NCI-H187 treated with DMSO at 0.1 percent for 48 hours (cell line): Measurements from ENCODE around the gene TMEM72.

Experiments used
- DNase-seq: peaks from one replicate; lab custom pipeline; 2025; lab: John Stamatoyannopoulos, UW

TMEM72 gene

GRCh38 chr10:44968091-44968490, 57.0 kb downstream of the TMEM72 start:
- DNase-seq: no peak

DNA sequence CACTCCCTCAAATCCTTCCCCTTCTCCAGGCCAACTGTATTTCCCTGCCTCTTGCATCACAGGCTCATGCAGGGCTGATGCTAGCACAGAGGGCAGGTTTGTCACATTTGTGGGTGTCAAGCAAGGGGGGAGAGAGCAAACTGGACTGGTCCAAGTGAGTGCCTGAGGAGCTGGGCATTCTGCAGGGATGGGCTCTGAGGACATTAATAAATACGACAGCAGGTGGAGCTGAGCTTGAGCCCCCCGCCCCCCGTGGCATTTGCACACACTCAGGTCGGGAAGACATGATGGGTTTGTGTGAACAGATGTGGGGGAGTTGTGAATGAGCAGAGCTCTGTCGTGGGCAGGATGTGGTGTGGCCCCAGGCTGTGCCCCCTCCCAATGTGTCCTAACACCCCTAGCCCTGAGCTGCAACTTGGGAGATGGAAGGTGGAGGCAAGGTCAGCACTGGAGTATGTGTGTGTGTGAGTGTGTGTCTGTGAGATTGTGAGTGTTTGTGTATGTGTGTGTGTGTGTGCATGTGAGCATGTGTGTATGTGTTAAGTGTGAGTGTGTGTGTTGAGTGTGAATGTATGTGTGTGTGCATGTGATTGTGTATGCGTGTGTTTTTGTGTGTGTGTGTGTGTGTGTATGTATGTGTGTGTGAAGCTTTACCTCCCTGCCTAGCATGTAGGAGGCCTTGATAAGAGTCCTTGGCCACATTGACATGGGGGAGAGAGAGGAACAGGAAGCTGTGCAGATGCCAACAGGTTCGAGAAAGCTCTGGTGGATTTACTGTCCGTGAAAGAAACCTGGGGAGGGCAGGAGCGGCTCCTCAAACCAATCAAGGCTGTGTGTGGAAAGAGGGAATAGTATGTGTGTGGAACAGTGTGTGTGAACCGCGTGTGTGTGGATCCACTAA, 57.6 kb downstream of the TMEM72 start:
- no peak for DNase-seq

GRCh38 chr10:44969854-44970253, 58.7 kb downstream of the TMEM72 start:
- no peak for DNase-seq

GRCh38 chr10:44970812-44971395, 59.8 kb downstream of the TMEM72 start:
- DNase-seq: no peak

GRCh38 chr10:44971434-44971833, 60.3 kb downstream of the TMEM72 start:
- no peak for DNase-seq

DNA sequence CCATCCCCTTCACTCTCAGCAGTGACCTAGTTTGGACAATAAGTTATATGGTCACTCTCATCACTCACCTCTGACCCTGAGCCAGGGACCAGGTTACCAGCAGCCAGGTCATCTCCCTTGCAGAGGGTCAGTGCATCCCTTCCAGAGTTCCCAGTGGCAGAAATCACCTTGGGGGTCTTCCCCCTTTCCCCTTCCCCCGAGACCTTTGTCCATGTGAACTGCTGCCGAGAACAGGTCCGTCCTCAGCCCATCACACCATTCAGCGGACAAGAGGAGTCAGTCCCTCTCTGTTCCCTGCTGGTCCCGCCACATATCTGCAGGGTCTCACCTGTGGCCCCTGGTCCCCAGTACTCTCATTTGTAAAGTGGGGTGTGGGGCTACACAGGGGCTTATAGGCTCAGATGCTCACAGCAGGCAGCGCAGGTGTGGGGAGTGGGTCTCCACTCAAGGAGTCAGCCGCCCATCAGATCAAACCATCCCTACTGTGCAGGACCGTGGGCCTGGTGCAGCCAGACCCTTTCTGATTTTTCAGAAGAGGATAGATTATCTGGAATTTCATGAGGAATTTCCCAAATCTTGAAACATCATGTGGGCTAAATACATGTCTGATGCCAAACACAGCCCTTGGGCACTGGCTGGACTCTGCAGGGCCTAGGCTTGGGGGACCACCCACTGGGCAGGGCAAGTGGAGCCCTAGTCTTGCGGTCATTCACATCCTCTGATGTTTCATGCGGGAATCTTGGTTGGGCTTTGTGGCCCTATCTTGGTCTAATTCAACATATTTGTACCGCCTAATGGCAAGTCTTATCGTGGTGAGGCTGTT, 61.0 kb downstream of the TMEM72 start:
- DNase-seq: no peak

DNA sequence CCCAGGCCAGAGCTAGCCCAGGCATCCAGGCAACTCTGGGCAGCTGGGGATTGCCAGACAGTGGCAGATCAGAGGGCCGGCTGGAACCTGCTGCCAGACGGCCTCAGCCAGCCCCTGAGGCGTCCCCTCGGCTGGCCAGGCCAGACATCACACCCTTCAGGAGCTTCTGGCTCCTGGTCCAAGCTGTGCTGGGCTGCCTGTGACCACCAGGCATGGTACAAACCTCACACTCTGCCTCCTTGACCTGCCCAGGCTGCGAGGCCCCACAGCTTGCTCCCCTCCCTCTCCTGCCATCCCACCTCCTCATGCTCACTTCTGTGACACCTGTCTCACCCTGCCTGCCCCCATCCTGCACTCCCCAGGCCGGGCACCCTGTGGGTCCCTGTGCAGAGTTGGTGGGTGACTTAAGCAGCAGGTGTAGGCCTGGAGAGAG, 61.8 kb downstream of the TMEM72 start:
- DNase-seq: no peak

DNA sequence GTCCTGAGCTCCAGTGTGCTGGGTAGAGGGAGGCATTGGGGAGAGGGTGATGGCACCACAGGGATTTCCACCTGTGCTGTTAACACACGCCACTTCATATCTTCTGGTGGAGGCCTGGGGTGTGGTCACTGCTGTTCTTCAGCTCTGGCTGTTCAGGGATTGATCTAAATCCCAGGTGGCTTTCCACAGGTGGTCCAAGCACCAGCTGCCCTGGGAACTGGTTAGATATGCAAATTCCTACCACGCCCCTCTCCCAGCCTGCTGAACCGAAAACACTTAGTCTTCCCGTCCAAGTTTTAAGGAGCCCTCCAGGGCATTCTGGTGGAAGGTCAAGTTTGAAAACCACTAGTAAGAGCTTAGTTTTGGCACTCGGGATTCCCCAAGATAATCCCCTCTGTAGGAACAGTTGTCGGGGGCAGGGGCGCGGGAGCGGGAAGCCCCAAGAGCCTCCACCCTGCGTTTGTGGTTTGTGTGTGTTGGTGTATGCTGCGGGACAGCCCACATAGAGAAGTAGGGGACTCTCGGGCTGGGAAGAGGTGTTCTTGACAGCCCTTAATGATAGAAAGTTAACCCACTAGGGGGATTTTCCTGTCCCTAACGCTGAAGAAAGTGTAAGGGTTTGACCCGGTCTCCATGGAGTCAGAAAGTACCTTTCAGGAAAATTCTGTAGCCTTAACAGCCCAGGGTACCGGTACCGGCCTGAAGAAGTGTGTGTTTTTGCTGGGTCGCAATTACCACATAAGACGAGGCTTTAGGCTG, 62.4 kb downstream of the TMEM72 start:
- no peak for DNase-seq

DNA sequence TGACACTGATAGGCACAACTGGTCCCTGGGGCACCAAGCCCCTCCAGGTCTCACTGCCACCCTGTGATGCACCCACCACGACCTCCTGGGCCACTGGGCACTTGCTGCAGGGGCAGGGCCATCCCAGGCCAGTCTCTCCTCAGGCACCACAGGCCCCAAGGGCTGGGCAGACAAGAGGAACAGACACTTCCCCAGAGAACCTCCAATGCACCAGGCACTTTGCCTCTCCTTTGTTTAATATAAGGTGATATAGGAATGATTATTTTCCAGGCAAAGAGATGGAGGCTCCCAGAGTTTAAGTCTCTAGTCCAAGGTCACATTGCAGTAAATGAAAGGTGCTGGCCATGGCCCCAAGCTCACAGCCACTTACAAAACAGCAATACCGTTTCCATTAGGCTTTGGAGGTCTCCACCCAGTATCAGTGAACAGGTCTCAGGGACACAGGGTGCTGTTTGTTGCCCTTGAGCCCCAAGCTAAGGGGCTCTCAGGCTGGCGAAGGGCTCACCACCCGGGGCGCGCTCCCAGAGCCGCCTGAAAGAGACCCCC, 63.0 kb downstream of the TMEM72 start:
- no peak for DNase-seq

DNA sequence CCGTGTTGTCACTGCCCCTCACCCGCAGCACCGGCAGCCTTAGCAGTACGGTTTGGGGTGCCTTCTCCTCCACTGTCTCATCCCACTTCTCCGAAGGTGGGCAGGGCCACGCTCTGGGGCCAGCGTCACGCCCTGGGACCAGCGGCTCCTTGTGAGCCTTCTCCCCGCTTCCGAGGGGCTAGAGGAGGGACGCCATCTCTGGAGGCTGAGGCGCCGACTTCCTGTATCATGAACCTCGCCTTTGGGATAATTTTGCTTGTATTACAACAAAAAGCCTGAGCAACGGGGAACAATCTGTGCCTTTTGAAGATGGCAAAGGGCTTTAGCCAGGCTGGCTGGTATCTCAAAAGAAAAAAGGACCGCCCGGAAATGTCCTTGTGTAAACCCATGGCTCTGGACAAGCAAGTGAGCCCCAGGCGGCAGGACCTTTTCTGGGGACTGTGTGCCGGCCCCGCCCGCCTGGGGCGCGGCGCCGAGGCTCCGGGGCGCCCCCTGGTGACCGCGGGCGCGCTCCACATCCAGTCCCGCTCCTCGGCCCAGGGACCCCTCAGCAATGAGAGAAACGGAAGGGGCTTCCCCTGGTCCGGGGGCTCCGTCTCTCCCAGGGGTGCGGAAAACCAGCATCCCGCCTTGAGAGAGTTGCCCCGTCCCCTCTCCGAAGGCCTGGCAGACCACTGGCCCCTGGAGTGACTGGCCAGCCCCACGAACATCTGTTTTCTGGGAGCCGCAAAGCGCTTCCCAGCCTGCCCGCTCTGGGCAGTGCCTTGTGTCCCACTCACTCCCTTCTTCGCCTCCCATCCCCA, 63.7 kb downstream of the TMEM72 start:
- DNase-seq: no peak

- DNase-seq: no peak
Observed at GRCh38 chr10:44975431-44976331, 64.5 kb downstream of the TMEM72 start.

GRCh38 chr10:44976352-44977198, 65.4 kb downstream of the TMEM72 start:
- no peak for DNase-seq

DNA sequence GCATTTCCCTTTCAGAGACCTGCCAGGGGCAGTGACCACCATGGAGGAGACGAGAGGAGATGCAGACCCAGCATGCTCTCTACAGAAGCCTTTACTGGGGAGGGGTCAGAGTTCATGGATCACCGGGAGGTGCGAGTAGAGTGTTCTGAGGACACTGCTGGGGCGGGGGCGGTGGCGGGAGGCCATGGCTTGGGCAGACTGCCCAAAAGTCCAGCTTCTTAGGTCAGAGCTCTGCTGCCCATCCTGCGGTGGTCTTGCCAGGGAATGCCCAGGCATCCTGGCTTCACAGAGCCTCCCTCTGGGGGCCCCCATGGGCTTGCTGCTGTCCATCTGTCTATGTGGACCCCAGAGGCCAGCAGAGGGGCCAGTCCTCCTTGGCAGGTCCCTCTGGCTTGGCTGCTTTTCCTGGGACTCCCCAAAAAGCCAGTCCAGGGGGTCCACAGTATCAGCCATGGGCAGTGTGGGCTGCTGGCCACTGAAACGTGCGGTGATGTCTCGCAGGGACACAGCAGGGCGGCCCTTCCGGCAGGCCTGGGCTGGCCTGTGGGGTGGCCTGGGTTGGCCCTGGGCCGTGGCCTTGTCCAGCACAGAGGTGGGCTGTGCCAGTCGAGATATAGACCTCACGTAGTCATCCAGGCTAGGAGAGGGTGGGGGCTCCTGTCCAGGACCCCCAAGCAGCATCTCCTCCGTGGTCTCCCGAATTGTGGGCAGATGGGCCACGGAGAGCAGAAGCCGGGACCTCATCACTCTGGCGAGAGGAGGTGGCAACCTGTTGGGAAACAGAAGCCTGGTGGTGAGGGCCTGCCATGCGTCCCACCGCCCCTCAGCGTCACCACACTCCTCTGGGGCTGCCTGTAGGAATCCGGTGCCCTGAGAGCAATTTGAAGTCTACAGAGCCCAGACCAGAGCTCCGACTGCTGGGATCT, 66.4 kb downstream of the TMEM72 start:
- DNase-seq: no peak

DNA sequence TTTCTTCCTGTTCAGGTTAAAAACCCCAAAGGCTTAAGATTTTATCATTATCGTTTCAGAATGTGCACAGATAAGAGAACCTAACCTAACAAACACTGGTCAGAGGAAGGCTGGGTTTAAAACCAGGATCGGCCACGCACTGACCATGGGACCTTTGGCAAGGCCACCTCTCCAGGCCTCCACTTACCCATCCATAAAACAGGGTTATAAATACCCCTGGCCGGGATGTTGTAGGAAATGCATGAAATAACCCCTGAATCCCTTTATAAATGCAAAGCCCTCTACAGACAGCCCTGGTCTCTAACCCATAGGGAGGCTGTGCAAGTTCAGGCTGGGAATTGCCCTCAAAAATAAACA, 67.1 kb downstream of the TMEM72 start:
- DNase-seq: no peak

- DNase-seq: peak; percentile 66
Observed at GRCh38 chr10:44978570-44979280, 67.6 kb downstream of the TMEM72 start, which contains the start of gene DEPP1. Gene DEPP1 (minus strand): TSS chr10:44978809. CDS start chr10:44978030, 779 bp downstream.

DNA sequence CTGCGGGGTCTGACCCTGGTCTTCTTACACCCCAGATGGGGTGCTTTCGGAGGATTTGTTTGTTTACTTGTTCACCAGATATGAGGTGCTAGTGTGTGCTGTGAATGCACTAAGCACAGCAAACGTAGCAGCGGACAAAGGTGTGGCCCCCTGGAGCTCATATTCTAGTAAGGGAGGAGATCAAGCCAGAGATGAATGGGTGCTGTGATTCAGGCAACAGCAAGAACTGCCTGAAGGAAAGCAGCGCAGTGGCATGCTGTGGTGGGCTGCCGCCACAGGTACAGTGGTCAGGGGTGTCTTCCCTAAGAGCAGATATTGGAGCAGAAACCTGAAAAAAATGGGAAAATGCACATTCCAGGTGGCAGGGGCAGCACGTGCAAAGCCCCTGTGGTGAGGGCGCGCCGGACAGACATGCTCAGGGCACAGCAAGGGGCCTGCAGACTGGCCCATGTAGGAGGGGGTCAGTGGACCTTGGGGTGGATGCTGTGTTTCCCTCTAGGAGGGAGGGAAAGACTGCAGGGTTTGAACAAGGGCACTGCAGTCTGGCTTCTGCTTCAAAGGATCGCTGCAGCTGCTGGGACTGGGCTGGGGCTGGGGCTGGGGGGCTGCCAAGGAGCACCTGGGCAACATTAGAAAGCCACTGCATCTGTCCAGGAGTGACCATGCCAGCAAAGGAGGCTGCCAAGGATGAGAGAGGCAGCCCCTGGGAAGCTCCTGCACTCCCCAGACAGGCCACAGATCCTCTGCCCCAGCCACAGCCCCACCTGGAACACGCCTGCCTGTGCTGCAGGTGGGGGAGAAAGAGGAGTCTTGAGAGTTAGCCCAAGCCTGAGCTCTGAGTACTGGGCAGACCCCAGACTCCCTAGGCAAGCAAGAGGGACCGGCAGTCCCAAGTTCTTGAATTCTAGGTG, 68.4 kb downstream of the TMEM72 start:
- DNase-seq: no peak
